Activated CD4-positive, alpha-beta T cell treated with anti-CD3 and anti-CD28 coated beads for 36 hours (primary cell): Measurements from ENCODE around the gene MTR. TPM values are rescaled to one million over a fixed set of nuclear protein-coding genes. Genes with fewer than 3 reads are reported as not detected.
A peak's percentile ranks its signal among the peaks of the same experiment; 100 is the strongest.
"Not testable (repeated sequence)": the region's sequence is repeated elsewhere in the genome, so short reads cannot be mapped to it uniquely, and the experiment has no call there.

Source experiments
- ATAC-seq: fragments of 200-7000 bp; cut with Tn5 transposase; one replicate; pipeline ENCODE4 v1.10.0; 2021; ENCODE audit warnings: mild to moderate bottlenecking, moderate library complexity
- CTCF ChIA-PET: fragments of 350-600 bp; sonication (Branson Sonifier 250); formaldehyde crosslinking; loops from one replicate; lab custom pipeline; 2021; ENCODE audit warnings: antibody characterized with exemption; lab: Charles Lee
- POLR2A ChIA-PET: fragments of 350-600 bp; sonication (Branson Sonifier 250); formaldehyde crosslinking; loops from one replicate; lab custom pipeline; 2021; ENCODE audit warnings: antibody characterized with exemption, inconsistent platforms; lab: Charles Lee
- DNase-seq: peaks from one replicate; pipeline ENCODE4 v3.0.0-alpha.2; 2020
- H3K27ac Mint-ChIP-seq: one replicate; pipeline ENCODE4 v1.8.0; 2021; ENCODE audit warnings: mixed read lengths
- H3K27me3 Mint-ChIP-seq: one replicate; pipeline ENCODE4 v1.8.0; 2021; ENCODE audit warnings: mixed read lengths
- H3K36me3 Mint-ChIP-seq: one replicate; pipeline ENCODE4 v1.8.0; 2021; ENCODE audit warnings: low read depth, mixed read lengths
- H3K4me1 Mint-ChIP-seq: one replicate; pipeline ENCODE4 v1.8.0; 2021; ENCODE audit warnings: mixed read lengths
- H3K4me3 Mint-ChIP-seq: one replicate; pipeline ENCODE4 v1.8.0; 2021; ENCODE audit warnings: mild to moderate bottlenecking, moderate library complexity, mixed read lengths
- H3K9me3 Mint-ChIP-seq: one replicate; pipeline ENCODE4 v1.8.0; 2021; ENCODE audit warnings: low read depth, mixed read lengths
- intact Hi-C, 2 experiments: fragments of 100-400 bp; cut with DNase I in 1 of 2; cut with micrococcal nuclease in 1 of 2; formaldehyde crosslinking; loops; one replicate each; pipeline versions ENCODE4 v1.14.2 to v1.15.1; 2022 to 2024; cut with DNase I, micrococcal nuclease
- total RNA-seq, 2 experiments: library from RNA; stranded (reverse); gene quantifications; one replicate each; pipeline ENCODE4 v1.2.3, GENCODE V29; 2021

Gene MTR
- total RNA-seq, 2 experiments from 2014 or later: 57.3 to 64.8 TPM

DNA sequence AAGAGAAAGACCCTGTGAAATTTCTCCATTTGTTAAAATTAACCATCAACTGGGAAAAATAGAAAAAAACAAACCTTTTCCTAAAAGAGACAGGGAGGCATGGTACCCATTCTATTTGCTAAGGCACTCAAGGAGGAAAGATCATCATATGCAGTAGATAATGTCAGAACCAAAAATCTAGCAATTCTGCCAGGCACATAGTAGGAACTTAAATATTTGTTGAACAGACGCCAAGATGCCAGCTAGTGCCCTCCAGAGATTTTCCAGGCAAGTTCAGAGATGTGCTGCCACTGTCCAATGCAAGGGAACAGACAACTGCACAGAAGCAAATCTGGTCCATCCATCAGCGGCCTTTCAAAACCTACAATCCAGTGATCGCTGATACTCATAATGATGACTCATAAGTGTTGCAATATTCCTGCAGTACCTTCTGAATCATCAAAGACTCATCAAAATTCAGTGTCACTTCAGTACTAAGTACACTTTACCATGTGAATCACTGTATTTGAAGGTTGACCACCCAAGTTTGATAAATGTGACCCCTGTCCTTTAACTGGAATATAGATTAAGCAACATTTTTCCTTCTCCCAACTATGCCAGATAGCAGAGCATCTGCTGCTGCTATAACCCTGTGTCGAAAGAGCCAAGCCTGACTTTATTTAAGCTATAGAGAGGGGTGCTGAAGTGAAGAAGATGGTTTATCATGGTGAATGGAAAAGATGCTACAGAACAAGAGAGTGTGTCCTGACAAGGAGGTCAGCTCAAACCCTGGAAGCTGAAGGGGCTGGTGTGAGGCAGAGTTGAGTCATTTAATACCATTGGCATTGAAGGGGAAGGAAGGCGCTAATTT lies 110.0 kb downstream of the MTR start:
- peak; percentile 86 for ATAC-seq
- Mint-ChIP-seq H3K4me1 (peaks cover 11% of the 10 kb centered on the region), H3K36me3 (peaks cover 24% of the 10 kb centered on the region), H3K27ac (no peak overlapping the region), H3K9me3 (peaks cover 19% of the 10 kb centered on the region), H3K4me3 (no peak overlapping the region), H3K27me3 (no peaks in the 10 kb centered on the region)
- ChIA-PET POLR2A (no interaction called here), CTCF (no interaction called here)
- intact Hi-C loops: no loop called here
- no peak for DNase-seq

DNA sequence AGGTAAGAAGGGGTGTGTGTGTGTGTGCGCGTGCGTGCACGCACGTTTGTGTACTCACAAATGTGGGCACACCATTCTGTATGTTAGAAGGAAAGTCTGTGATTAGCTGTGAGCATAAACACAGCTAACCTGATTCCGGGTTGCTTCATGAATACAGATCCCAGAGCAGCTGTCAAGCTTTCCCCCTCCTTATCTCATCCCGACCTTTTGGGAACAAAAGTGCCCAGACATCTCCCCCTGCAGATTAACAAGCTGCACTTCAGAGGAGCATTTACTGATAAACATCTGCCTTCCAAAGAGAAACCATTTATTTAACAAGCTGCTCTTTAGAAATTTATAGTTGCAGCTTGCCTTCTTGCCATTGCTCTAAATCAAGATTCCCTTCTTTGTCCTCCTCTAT lies 112.1 kb downstream of the MTR start:
- POLR2A ChIA-PET: no interaction called here
- H3K36me3 Mint-ChIP-seq: peaks cover 6% of the 10 kb centered on the region
- no peak for ATAC-seq
- intact Hi-C loops: no loop called here
- H3K9me3 Mint-ChIP-seq: peaks cover 10% of the 10 kb centered on the region
- no peak overlapping the region for H3K27ac Mint-ChIP-seq
- H3K27me3 Mint-ChIP-seq: no peaks in the 10 kb centered on the region
- no peak overlapping the region for H3K4me3 Mint-ChIP-seq
- no peak for DNase-seq
- H3K4me1 Mint-ChIP-seq: peaks cover 11% of the 10 kb centered on the region
- CTCF ChIA-PET: interaction anchor here (1.7 kb wide), 1 partner anchor 147 kb away, joined by 4 read pairs; no protein-coding TSS in a partner anchor

GRCh38 chr1:236908669-236909068 lies 113.6 kb downstream of the MTR start:
- H3K9me3 Mint-ChIP-seq: peaks cover 9% of the 10 kb centered on the region
- H3K4me3 Mint-ChIP-seq: no peak overlapping the region
- no peak for DNase-seq
- ATAC-seq: no peak
- ChIA-PET POLR2A (no interaction called here), CTCF (interaction anchor here (1.7 kb wide), 1 partner anchor 149 kb away, joined by 4 read pairs; no protein-coding TSS in a partner anchor)
- peaks cover 16% of the 10 kb centered on the region for H3K4me1 Mint-ChIP-seq
- intact Hi-C loops: no loop called here
- H3K36me3 Mint-ChIP-seq: peaks cover 2% of the 10 kb centered on the region
- H3K27ac Mint-ChIP-seq: no peak overlapping the region
- no peaks in the 10 kb centered on the region for H3K27me3 Mint-ChIP-seq

- H3K27me3 Mint-ChIP-seq, ATAC-seq, H3K27ac Mint-ChIP-seq, POLR2A ChIA-PET, H3K4me3 Mint-ChIP-seq, H3K4me1 Mint-ChIP-seq, H3K9me3 Mint-ChIP-seq, DNase-seq: not testable (repeated sequence)
- H3K36me3 Mint-ChIP-seq: peaks cover 11% of the 10 kb centered on the region
- CTCF ChIA-PET: interaction anchor here (0.6 kb wide), 1 partner anchor 75 kb away, joined by 3 read pairs; no protein-coding TSS in a partner anchor
- intact Hi-C loops: loop anchor here in 1 of 2 experiments (10.0 kb wide), 1 partner anchor 654 kb away; no protein-coding TSS in a partner anchor
These were observed 116.0 kb downstream of the MTR start for GRCh38 chr1:236911047-236911446.

GRCh38 chr1:236913371-236914037 lies 118.4 kb downstream of the MTR start:
- H3K4me3 Mint-ChIP-seq: no peak overlapping the region
- DNase-seq (no peak), ATAC-seq (peak; percentile 91)
- peaks cover 13% of the 10 kb centered on the region for H3K9me3 Mint-ChIP-seq
- CTCF ChIA-PET: interaction anchor here (0.7 to 1.0 kb wide), 3 partner anchors 44 to 212 kb away, joined by 3 to 5 read pairs (median 3); no protein-coding TSS in a partner anchor
- POLR2A ChIA-PET: no interaction called here
- H3K27ac Mint-ChIP-seq: no peak overlapping the region
- peaks cover 24% of the 10 kb centered on the region for H3K36me3 Mint-ChIP-seq
- H3K4me1 Mint-ChIP-seq: peaks cover 9% of the 10 kb centered on the region
- intact Hi-C loops: loop anchor here in 1 of 2 experiments (10.0 kb wide), 1 partner anchor 651 kb away; no protein-coding TSS in a partner anchor
- no peaks in the 10 kb centered on the region for H3K27me3 Mint-ChIP-seq

DNA sequence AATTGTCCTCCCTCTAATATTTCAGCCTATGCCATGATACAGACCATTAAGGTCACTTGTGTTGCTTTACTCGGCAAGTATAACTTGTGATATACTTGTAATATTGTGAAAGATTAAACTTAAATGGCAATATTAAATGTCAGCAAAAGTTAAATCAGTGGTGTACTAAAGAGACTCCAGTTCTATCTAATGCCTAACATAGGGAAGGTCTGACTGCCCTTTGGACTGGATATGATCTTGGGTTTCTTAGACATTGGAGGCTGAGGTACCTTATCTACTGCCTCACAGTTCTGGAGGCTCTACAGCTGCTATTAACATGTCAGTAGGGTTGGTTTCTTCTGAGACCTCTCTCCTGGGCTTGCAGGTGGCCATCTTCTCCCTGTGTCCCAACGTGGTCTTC lies 119.3 kb downstream of the MTR start:
- H3K36me3 Mint-ChIP-seq: peaks cover 29% of the 10 kb centered on the region
- ChIA-PET POLR2A (no interaction called here), CTCF (no interaction called here)
- DNase-seq (no peak), ATAC-seq (no peak)
- H3K9me3 Mint-ChIP-seq: peaks cover 8% of the 10 kb centered on the region
- H3K4me1 Mint-ChIP-seq: peaks cover 9% of the 10 kb centered on the region
- H3K27me3 Mint-ChIP-seq: no peaks in the 10 kb centered on the region
- intact Hi-C loops: loop anchor here in 1 of 2 experiments (10.0 kb wide), 1 partner anchor 650 kb away; no protein-coding TSS in a partner anchor
- no peak overlapping the region for H3K27ac Mint-ChIP-seq
- H3K4me3 Mint-ChIP-seq: no peak overlapping the region

- Mint-ChIP-seq H3K36me3 (peaks cover 34% of the 10 kb centered on the region), H3K4me3 (no peak overlapping the region), H3K27me3 (no peaks in the 10 kb centered on the region), H3K4me1 (peaks cover 9% of the 10 kb centered on the region), H3K9me3 (peaks cover 8% of the 10 kb centered on the region), H3K27ac (no peak overlapping the region)
- ATAC-seq (no peak), DNase-seq (no peak)
- intact Hi-C loops: loop anchor here in 1 of 2 experiments (10.0 kb wide), 1 partner anchor 649 kb away; no protein-coding TSS in a partner anchor
- POLR2A ChIA-PET: no interaction called here
- CTCF ChIA-PET: no interaction called here
These were observed 121.2 kb downstream of the MTR start for GRCh38 chr1:236916131-236916800.

- ATAC-seq (no peak), DNase-seq (no peak)
- H3K9me3 Mint-ChIP-seq: peaks cover 8% of the 10 kb centered on the region
- H3K36me3 Mint-ChIP-seq: peaks cover 34% of the 10 kb centered on the region
- peaks cover 9% of the 10 kb centered on the region for H3K4me1 Mint-ChIP-seq
- H3K27me3 Mint-ChIP-seq: no peaks in the 10 kb centered on the region
- intact Hi-C loops: loop anchor here in 1 of 2 experiments (10.0 kb wide), 1 partner anchor 647 kb away; no protein-coding TSS in a partner anchor
- POLR2A ChIA-PET: no interaction called here
- CTCF ChIA-PET: no interaction called here
- no peak overlapping the region for H3K4me3 Mint-ChIP-seq
- H3K27ac Mint-ChIP-seq: no peak overlapping the region
These were observed 122.4 kb downstream of the MTR start for GRCh38 chr1:236917448-236917847.

GRCh38 chr1:236920286-236920894 lies 125.3 kb downstream of the MTR start:
- Mint-ChIP-seq H3K9me3 (peaks cover 8% of the 10 kb centered on the region), H3K36me3 (peaks cover 31% of the 10 kb centered on the region), H3K4me3 (no peak overlapping the region), H3K27ac (no peak overlapping the region), H3K27me3 (no peaks in the 10 kb centered on the region), H3K4me1 (no peaks in the 10 kb centered on the region)
- intact Hi-C loops: no loop called here
- ChIA-PET POLR2A (no interaction called here), CTCF (no interaction called here)
- DNase-seq (no peak), ATAC-seq (no peak)

GRCh38 chr1:236921610-236922009 lies 126.5 kb downstream of the MTR start:
- DNase-seq (no peak), ATAC-seq (no peak)
- CTCF ChIA-PET: interaction anchor here (0.7 kb wide), 1 partner anchor 689 kb away, joined by 3 read pairs; no protein-coding TSS in a partner anchor
- POLR2A ChIA-PET: no interaction called here
- peaks cover 2% of the 10 kb centered on the region for H3K27me3 Mint-ChIP-seq
- peaks cover 10% of the 10 kb centered on the region for H3K9me3 Mint-ChIP-seq
- no peak overlapping the region for H3K4me3 Mint-ChIP-seq
- no peak overlapping the region for H3K27ac Mint-ChIP-seq
- H3K36me3 Mint-ChIP-seq: peaks cover 22% of the 10 kb centered on the region
- H3K4me1 Mint-ChIP-seq: no peaks in the 10 kb centered on the region
- intact Hi-C loops: no loop called here

GRCh38 chr1:236922190-236922589 lies 127.1 kb downstream of the MTR start:
- intact Hi-C loops: no loop called here
- H3K9me3 Mint-ChIP-seq: peaks cover 8% of the 10 kb centered on the region
- DNase-seq (no peak), ATAC-seq (no peak)
- POLR2A ChIA-PET: no interaction called here
- no peak overlapping the region for H3K27ac Mint-ChIP-seq
- H3K4me3 Mint-ChIP-seq: no peak overlapping the region
- CTCF ChIA-PET: interaction anchor here (0.7 kb wide), 1 partner anchor 690 kb away, joined by 3 read pairs; no protein-coding TSS in a partner anchor
- H3K27me3 Mint-ChIP-seq: peaks cover 4% of the 10 kb centered on the region
- no peaks in the 10 kb centered on the region for H3K4me1 Mint-ChIP-seq
- peaks cover 17% of the 10 kb centered on the region for H3K36me3 Mint-ChIP-seq
